Fibroblast of peridontal ligament (primary cell): Measurements from ENCODE around the gene MAD1L1.
"Not testable (repeated sequence)": the region's sequence is repeated elsewhere in the genome, so short reads cannot be mapped to it uniquely, and the experiment has no call there.

Source experiments
- DNase-seq: peaks from one replicate; pipeline ENCODE4 v3.0.0-alpha.2; 2010; ENCODE audit errors: extremely low read depth

Gene MAD1L1

DNA sequence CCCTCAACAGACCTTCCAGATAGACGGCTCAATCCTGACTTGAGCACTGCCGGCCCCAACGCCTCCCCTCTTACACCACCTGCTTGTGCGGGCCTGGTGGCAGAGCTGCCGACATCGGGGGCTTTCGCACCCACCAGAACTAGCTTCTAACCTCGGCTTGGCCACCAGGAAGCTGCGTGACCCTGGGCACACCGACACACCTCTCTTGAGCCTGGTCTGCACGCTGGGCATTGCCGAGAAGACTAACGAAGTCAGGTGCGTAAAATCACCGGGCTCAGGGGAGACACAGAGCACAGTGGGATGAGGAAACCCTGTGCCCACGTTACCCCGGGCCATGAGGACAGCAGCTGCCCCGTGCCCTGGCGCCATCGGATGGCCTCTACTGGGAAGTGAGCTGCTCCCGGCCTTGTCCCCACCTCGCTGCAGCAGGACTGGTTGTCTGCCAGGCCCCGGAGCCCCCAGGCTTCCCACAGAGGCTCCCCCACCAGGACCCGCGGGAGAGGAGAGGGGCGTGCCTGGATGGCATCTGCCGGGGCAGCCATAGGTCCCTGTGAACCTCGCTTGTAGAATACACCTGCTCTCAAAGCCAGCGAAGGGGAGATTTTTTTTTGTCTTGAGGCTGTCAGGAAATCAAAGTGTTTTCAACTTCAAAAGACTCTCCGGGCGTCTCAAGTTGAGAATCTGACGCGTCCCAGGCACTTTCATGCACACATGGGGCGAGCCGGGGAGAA is 408.4 kb downstream of the MAD1L1 start:
- DNase-seq, result not testable (repeated sequence)

- DNase-seq, result no peak
Measured at GRCh38 chr7:1823376-1824150, 409.2 kb downstream of the MAD1L1 start.

DNA sequence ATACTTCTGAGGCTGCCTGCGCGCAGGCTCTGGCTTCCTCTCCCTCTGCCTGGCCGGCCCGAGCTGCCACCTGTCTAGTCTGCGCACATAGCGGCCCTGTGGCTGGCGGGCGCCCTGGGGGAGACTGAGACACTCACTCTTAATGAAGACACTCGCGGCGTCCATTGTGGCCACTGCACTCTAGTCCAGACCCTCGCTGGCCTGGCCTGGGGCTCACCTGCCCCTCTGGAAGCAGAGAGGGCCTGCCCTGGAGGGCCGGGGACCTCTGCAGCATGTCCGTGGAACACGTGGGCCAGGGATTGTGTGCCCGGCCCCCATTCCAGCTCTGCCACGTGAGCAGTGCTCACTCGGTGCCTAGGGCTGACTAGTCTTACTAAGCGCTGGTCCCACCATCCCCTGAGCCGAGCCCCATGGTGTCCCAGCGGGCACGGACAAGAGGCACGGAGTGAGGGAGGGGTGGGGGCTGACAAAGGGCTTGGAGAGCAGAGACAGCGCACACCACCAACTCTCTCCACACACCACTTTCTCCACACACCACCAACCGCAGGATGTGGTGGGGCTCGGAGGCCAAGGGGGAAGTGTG is 413.4 kb downstream of the MAD1L1 start:
- DNase-seq, result no peak

GRCh38 chr7:1818575-1819258 is 414.0 kb downstream of the MAD1L1 start:
- no peak for DNase-seq

DNA sequence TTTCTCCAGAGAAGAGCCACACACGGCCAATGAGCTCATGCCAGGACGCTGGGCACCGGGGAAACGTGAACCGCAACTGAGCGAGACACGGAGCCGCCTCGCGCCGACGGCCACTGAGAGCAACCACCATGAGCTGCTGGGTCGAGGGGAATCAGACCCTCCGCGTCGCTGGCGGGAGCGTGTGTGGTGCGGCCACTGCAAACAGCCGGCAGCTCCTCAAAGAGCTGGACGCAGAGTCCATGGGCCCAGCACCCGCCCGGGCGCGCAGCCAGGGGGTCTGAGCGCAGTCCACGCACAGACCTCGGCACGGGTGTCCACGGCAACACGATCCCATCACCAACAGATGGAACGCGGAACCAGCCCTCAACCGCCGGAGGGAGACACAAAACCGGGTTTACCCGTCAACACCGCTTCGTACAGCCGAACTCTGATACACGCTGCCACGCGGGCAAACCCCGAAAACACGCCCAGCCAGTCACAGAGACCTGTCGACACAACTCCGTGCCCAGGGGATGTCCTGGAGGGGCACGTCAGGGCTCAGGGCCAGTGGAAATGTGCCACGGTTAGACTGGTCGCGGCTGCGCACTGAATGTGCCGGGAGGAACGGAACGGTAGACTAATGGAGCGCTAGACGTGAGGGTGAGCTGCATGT is 415.6 kb downstream of the MAD1L1 start:
- DNase-seq, result no peak

- not testable (repeated sequence) for DNase-seq
Measured at GRCh38 chr7:1816451-1816850, 416.3 kb downstream of the MAD1L1 start.

- DNase-seq, result not testable (repeated sequence)
Measured at GRCh38 chr7:1815551-1816281, 417.0 kb downstream of the MAD1L1 start.

DNA sequence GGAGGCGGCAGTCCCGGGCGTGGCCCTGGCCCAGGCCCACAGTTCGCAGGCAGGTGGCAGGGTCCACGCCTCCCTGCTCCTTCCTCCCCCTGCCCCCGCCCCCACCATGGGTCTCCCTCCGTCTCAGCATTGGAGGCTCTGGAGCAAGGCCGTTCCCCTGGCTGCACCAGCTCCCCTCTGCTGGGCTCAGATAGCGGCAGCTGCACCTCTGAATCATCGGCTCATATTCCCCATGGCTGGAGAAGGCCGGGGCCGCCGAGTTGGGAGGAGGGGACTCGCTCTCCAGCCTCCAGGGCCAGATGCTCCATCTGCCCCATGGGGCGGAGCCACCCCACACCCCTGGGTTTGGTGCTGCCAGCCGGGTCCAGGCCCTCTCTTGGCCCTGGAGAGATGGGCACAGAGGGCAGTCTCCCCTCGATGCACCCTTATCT is 417.7 kb downstream of the MAD1L1 start:
- DNase-seq, result no peak

- DNase-seq, result no peak
Measured at GRCh38 chr7:1814089-1814811, 418.5 kb downstream of the MAD1L1 start.

- DNase-seq, result no peak
Measured at GRCh38 chr7:1813394-1814088, 419.2 kb downstream of the MAD1L1 start.

- DNase-seq, result no peak
Measured at GRCh38 chr7:1812509-1813393, 420.0 kb downstream of the MAD1L1 start.

- no peak for DNase-seq
Measured at GRCh38 chr7:1811850-1812508, 420.8 kb downstream of the MAD1L1 start.

- peak; percentile 52 for DNase-seq
Measured at GRCh38 chr7:1810961-1811849, 421.5 kb downstream of the MAD1L1 start.

DNA sequence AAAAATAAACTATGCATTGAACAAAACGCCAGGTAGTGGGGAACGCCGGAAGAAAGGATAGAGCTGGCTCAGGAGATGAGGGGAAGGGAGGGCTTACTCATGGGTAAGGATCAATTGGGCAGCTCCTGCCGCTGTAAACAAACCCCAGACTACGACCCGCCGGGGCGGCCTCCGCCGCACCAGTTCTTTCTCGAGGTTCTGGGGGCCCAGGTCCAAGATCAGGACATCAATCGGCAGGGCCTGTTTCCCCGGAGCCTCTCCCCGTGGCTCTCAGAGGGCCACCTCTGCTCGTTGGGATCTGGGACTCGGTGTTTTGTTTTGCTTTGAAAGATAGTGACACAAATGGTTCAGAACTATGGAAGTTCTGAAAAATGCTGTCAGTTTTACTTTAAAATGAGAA is 422.2 kb downstream of the MAD1L1 start:
- DNase-seq, result no peak

- no peak for DNase-seq
Measured at GRCh38 chr7:1809601-1810258, 423.0 kb downstream of the MAD1L1 start.

DNA sequence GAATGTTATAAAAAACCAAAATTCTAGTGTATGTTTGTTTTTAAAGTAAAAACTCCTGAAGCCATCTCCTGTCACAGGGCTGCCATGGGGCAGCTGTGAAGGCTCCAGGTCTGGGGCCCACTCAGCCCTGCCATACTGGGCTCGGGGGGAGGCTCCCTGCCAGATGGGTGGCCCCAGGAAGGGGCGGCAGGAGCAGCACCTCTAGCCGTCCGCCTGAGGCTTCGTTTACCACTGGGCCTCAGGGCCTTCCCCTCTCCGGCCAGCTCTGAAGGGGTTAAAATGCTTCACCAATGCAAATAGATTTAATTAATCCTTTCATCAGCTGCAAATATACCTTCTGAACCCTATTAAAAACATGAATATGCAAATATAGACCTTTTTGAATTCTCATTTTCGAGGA is 423.7 kb downstream of the MAD1L1 start:
- no peak for DNase-seq
